Muscle layer of duodenum (tissue), 2 donors: ENCODE data around the gene FOXS1.

Experiments
- H3K27ac ChIP-seq: one replicate; pipeline ENCODE4 v1.7.0; 2013; ENCODE audit warnings: mild to moderate bottlenecking, low read length
- H3K27me3 ChIP-seq: one replicate; pipeline ENCODE4 v1.7.0; 2013; ENCODE audit warnings: low read depth, mild to moderate bottlenecking, control low read depth, low read length
- H3K36me3 ChIP-seq, 2 donors: one replicate each; pipeline ENCODE4 v1.7.0; 2013; ENCODE audit warnings: low read length in 2 of 2, control low read depth in 1 of 2, mild to moderate bottlenecking in 1 of 2; ENCODE audit not compliant: insufficient read depth in 2 of 2, control insufficient read depth in 1 of 2
- H3K4me1 ChIP-seq, 2 donors: one replicate each; pipeline ENCODE4 v1.7.0; 2013; ENCODE audit warnings: low read length in 2 of 2, mild to moderate bottlenecking in 2 of 2, control low read depth in 1 of 2, moderate library complexity in 1 of 2; ENCODE audit not compliant: insufficient read depth in 2 of 2, control insufficient read depth in 1 of 2
- H3K4me3 ChIP-seq, 2 donors: one replicate each; pipeline ENCODE4 v1.7.0; 2013; ENCODE audit warnings: low read length in 2 of 2, low read depth in 1 of 2, mild to moderate bottlenecking in 1 of 2
- H3K9me3 ChIP-seq, 2 donors: one replicate each; pipeline ENCODE4 v1.7.0; 2013; ENCODE audit warnings: low read length in 2 of 2, control low read depth in 1 of 2, mild to moderate bottlenecking in 1 of 2; ENCODE audit not compliant: control insufficient read depth in 1 of 2
- donor health status: healthy.

The FOXS1 gene

GRCh38 chr20:31860390-31861134, 15.2 kb upstream of the FOXS1 start:
- Histone ChIP-seq H3K36me3 (no peaks in the 10 kb centered on the region), H3K9me3 (no peaks in the 10 kb centered on the region), H3K4me1 (peaks cover 0 to 20% of the 10 kb centered on the region in 2 donors), H3K27ac (no peak overlapping the region), H3K4me3 (peak overlapping the region; percentile 15 to 75), H3K27me3 (peaks cover 11% of the 10 kb centered on the region)

GRCh38 chr20:31859998-31860380, 14.6 kb upstream of the FOXS1 start:
- Histone ChIP-seq H3K27me3 (peaks cover 11% of the 10 kb centered on the region), H3K9me3 (no peaks in the 10 kb centered on the region), H3K27ac (no peak overlapping the region), H3K36me3 (no peaks in the 10 kb centered on the region), H3K4me3 (no peak overlapping the region), H3K4me1 (peaks cover 0 to 20% of the 10 kb centered on the region in 2 donors)

- H3K9me3 ChIP-seq: no peaks in the 10 kb centered on the region
- peaks cover 11% of the 10 kb centered on the region for H3K27me3 ChIP-seq
- no peak overlapping the region for H3K27ac ChIP-seq
- H3K4me1 ChIP-seq: peaks cover 0 to 20% of the 10 kb centered on the region in 2 donors
- no peaks in the 10 kb centered on the region for H3K36me3 ChIP-seq
- no peak overlapping the region for H3K4me3 ChIP-seq
Observed at GRCh38 chr20:31859266-31859997, 14.0 kb upstream of the FOXS1 start.

- no peak overlapping the region for H3K27ac ChIP-seq
- no peaks in the 10 kb centered on the region for H3K36me3 ChIP-seq
- H3K4me3 ChIP-seq: no peak overlapping the region
- H3K4me1 ChIP-seq: peaks cover 0 to 20% of the 10 kb centered on the region in 2 donors
- peaks cover 11% of the 10 kb centered on the region for H3K27me3 ChIP-seq
- H3K9me3 ChIP-seq: no peaks in the 10 kb centered on the region
Observed at GRCh38 chr20:31858760-31859083, 13.3 kb upstream of the FOXS1 start.

- no peak overlapping the region for H3K27ac ChIP-seq
- H3K27me3 ChIP-seq: peaks cover 11% of the 10 kb centered on the region
- no peak overlapping the region for H3K4me3 ChIP-seq
Observed at GRCh38 chr20:31857861-31858759, 12.7 kb upstream of the FOXS1 start.

GRCh38 chr20:31856516-31856915, 11.1 kb upstream of the FOXS1 start:
- peaks cover 14% of the 10 kb centered on the region for H3K27me3 ChIP-seq
- peaks cover 0 to 17% of the 10 kb centered on the region in 2 donors for H3K4me1 ChIP-seq
- H3K4me3 ChIP-seq: no peak overlapping the region
- H3K27ac ChIP-seq: no peak overlapping the region
- no peaks in the 10 kb centered on the region for H3K9me3 ChIP-seq
- H3K36me3 ChIP-seq: no peaks in the 10 kb centered on the region

More at GRCh38 chr20:31857861-31858759, 12.7 kb upstream of the FOXS1 start:
- Histone ChIP-seq H3K4me1 (peaks cover 0 to 20% of the 10 kb centered on the region in 2 donors), H3K9me3 (no peaks in the 10 kb centered on the region), H3K36me3 (no peaks in the 10 kb centered on the region)

- Histone ChIP-seq H3K36me3 (no peaks in the 10 kb centered on the region), H3K27ac (no peak overlapping the region), H3K27me3 (peaks cover 14% of the 10 kb centered on the region), H3K4me1 (no peaks in the 10 kb centered on the region), H3K4me3 (no peak overlapping the region), H3K9me3 (no peaks in the 10 kb centered on the region)
Observed at GRCh38 chr20:31853481-31853880, 8.1 kb upstream of the FOXS1 start.

- peaks cover 14% of the 10 kb centered on the region for H3K27me3 ChIP-seq
- H3K27ac ChIP-seq: no peak overlapping the region
- no peaks in the 10 kb centered on the region for H3K9me3 ChIP-seq
- H3K4me1 ChIP-seq: no peaks in the 10 kb centered on the region
- H3K4me3 ChIP-seq: no peak overlapping the region
- H3K36me3 ChIP-seq: no peaks in the 10 kb centered on the region
Observed at GRCh38 chr20:31851240-31851955, 6.0 kb upstream of the FOXS1 start.

GRCh38 chr20:31849306-31849930, 4.0 kb upstream of the FOXS1 start:
- Histone ChIP-seq H3K27ac (no peak overlapping the region), H3K36me3 (no peaks in the 10 kb centered on the region), H3K27me3 (peaks cover 14% of the 10 kb centered on the region), H3K9me3 (no peaks in the 10 kb centered on the region), H3K4me1 (no peaks in the 10 kb centered on the region), H3K4me3 (no peak overlapping the region)

GRCh38 chr20:31848088-31848999, 2.9 kb upstream of the FOXS1 start:
- Histone ChIP-seq H3K4me1 (no peaks in the 10 kb centered on the region), H3K36me3 (no peaks in the 10 kb centered on the region), H3K9me3 (no peaks in the 10 kb centered on the region), H3K27ac (no peak overlapping the region), H3K4me3 (no peak overlapping the region), H3K27me3 (peaks cover 14% of the 10 kb centered on the region)
